ENCODE data around the gene C5orf46.

DNA sequence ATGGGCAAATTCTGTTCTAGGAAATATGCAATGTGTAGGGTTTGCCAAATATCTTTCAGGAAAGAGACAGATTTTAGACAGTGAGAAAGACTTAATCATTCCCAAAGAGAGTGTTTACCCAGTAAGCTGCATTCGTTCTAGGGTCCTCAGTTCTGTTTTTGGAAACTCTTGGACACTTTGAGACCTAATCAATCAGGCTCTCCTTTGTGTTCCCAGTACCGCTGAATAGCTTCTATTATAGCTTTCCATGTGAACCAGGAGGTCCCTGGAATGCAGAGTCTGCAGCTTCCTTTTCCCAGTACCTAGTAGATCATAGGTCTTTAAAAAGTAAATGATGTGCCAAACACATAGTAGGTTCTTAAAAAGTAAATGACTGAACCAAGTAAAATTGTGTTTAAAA lies 63.5 kb downstream of the C5orf46 start:
- TF ChIP-seq ZFX (CRISPR knock-in tag; IDR thresholded peaks at IDR 0.05; ENCODE audit: low read depth) (no peak), KAT2B (IDR thresholded peaks at IDR 0.05; ENCODE audit: borderline replicate concordance, low read depth, low read length) (no peak), ARHGAP35 (CRISPR knock-in tag; IDR thresholded peaks at IDR 0.05; ENCODE audit: borderline replicate concordance) (no peak), CREB1 (IDR thresholded peaks at IDR 0.05) (no peak), CREB1 (CRISPR knock-in tag; IDR thresholded peaks at IDR 0.05) (no peak), MYC (CRISPR knock-in tag; IDR thresholded peaks at IDR 0.05; ENCODE audit: borderline replicate concordance) (no peak)
- TF ChIP-seq, protein P1, sequence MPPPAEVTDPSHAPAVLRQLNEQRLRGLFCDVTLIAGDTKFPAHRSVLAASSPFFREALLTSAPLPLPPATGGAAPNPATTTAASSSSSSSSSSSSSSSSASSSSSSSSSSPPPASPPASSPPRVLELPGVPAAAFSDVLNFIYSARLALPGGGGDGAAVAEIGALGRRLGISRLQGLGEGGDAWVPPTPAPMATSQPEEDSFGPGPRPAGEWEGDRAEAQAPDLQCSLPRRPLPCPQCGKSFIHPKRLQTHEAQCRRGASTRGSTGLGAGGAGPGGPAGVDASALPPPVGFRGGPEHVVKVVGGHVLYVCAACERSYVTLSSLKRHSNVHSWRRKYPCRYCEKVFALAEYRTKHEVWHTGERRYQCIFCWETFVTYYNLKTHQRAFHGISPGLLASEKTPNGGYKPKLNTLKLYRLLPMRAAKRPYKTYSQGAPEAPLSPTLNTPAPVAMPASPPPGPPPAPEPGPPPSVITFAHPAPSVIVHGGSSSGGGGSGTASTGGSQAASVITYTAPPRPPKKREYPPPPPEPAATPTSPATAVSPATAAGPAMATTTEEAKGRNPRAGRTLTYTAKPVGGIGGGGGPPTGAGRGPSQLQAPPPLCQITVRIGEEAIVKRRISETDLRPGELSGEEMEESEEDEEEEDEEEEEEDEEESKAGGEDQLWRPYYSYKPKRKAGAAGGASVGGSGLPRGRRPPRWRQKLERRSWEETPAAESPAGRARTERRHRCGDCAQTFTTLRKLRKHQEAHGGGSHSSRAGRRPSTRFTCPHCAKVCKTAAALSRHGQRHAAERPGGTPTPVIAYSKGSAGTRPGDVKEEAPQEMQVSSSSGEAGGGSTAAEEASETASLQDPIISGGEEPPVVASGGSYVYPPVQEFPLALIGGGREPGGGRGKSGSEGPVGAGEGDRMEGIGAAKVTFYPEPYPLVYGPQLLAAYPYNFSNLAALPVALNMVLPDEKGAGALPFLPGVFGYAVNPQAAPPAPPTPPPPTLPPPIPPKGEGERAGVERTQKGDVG (CRISPR knock-in tag; IDR thresholded peaks at IDR 0.05; ENCODE audit: borderline replicate concordance), result no peak
- TF ChIP-seq, protein P2, sequence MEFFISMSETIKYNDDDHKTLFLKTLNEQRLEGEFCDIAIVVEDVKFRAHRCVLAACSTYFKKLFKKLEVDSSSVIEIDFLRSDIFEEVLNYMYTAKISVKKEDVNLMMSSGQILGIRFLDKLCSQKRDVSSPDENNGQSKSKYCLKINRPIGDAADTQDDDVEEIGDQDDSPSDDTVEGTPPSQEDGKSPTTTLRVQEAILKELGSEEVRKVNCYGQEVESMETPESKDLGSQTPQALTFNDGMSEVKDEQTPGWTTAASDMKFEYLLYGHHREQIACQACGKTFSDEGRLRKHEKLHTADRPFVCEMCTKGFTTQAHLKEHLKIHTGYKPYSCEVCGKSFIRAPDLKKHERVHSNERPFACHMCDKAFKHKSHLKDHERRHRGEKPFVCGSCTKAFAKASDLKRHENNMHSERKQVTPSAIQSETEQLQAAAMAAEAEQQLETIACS (CRISPR knock-in tag; IDR thresholded peaks at IDR 0.05), result no peak

Measured in HepG2 (cell line).